Measurements from ENCODE around the gene JMJD8. TPM values are rescaled to one million over a fixed set of nuclear protein-coding genes. Genes with fewer than 3 reads are reported as not detected.

Gene JMJD8
- total RNA-seq, 2 experiments from 2014 or later, result 22.0 to 23.6 TPM

DNA sequence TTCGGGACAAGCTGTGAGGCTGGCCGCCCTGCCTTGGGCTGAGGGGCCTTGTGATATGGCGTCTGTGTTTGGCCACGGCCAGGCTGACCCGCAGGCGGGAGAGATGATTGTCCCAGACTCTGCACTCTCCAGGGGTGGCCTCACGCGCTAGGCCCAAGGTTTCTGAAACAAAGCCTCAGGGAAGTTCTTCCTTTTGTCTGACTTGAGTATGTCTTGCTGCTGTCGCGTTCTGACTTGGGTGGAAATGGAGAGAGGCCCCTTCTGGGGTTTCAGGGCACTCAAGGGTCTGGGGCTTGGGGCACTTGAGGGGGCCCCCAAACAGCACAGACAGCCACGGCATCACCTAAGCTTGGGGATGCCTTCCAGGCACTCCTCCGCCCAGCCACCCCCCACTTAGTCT lies 26.9 kb upstream of the JMJD8 start:
- H3K36me3 Mint-ChIP-seq (ENCODE audit: low read depth), result no peaks in the 10 kb centered on the region
- ATAC-seq (ENCODE audit: poor library complexity), result no peak
- intact Hi-C loops (cut with DNase I, micrococcal nuclease), result loop anchor here (1.0 to 5.0 kb wide), 5 partner anchors 30 to 481 kb away; no protein-coding TSS in a partner anchor

DNA sequence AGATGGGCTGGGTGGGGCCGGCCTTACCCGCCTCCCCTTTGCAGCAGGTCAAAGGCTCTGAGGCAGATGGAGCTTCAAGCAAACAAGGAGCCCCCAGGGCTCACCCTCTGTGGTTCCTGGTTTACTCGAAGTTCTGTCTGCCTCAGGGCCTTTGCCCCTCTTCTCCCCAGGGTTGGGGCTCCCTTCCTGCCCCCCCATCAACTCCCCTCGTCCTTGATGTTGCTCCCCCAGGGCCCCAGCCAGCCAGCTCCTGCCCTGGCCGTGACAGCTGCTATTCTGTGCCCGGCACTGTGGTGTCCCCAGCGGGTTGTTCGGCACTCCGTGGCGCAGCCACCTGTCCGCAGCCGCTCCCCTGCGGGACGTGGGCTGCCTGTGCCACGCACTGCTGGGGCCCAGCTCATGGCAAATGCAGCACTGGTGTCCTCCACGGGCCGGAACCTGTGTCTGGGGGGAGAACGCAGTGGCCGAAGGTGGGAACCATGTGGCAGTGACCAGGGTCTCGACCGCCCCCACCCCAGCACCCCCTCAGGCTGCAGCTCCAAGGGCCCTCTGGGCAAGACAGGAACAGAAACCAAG lies 26.5 kb upstream of the JMJD8 start:
- H3K9me3 Mint-ChIP-seq, result no peaks in the 10 kb centered on the region
- TF ChIP-seq, protein P1, sequence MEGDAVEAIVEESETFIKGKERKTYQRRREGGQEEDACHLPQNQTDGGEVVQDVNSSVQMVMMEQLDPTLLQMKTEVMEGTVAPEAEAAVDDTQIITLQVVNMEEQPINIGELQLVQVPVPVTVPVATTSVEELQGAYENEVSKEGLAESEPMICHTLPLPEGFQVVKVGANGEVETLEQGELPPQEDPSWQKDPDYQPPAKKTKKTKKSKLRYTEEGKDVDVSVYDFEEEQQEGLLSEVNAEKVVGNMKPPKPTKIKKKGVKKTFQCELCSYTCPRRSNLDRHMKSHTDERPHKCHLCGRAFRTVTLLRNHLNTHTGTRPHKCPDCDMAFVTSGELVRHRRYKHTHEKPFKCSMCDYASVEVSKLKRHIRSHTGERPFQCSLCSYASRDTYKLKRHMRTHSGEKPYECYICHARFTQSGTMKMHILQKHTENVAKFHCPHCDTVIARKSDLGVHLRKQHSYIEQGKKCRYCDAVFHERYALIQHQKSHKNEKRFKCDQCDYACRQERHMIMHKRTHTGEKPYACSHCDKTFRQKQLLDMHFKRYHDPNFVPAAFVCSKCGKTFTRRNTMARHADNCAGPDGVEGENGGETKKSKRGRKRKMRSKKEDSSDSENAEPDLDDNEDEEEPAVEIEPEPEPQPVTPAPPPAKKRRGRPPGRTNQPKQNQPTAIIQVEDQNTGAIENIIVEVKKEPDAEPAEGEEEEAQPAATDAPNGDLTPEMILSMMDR (IDR thresholded peaks at IDR 0.05), result no peak

More for the DNA sequence above, 26.9 kb upstream of the JMJD8 start:
- H3K9me3 ChIP-seq (ENCODE audit: control insufficient read depth in 1 of 2, insufficient read depth in 1 of 2, low read length in 2 of 2), result peaks cover 0 to 34% of the 10 kb centered on the region in 2 experiments
- CTCF ChIA-PET, result interaction anchor here (1.3 kb wide), 1 partner anchor 10 kb away, joined by 3 read pairs; the partner anchor contains the start of gene ANTKMT
- no peak overlapping the region for H3K27ac Mint-ChIP-seq
- H3K4me1 Mint-ChIP-seq (ENCODE audit: low read depth), result peaks cover 4% of the 10 kb centered on the region
- POLR2A ChIA-PET, result no interaction called here
- peaks cover 57% of the 10 kb centered on the region in 2 experiments for H3K27me3 ChIP-seq (ENCODE audit: control insufficient read depth in 1 of 2, insufficient read depth in 2 of 2, low read length in 2 of 2)
- H3K4me3 Mint-ChIP-seq, result no peak overlapping the region
- DNase-seq, result no peak
- H3K27me3 Mint-ChIP-seq, result peaks cover 58% of the 10 kb centered on the region
- H3K36me3 ChIP-seq (ENCODE audit: insufficient read depth, low read length), result no peaks in the 10 kb centered on the region
- H3K27ac ChIP-seq (ENCODE audit: low read depth in 1 of 2, low read length in 2 of 2), result no peak overlapping the region
- TF ChIP-seq, protein P1 (IDR thresholded peaks at IDR 0.05), result no peak
- no peaks in the 10 kb centered on the region for H3K9me3 Mint-ChIP-seq
- no peak overlapping the region for H3K4me3 ChIP-seq (ENCODE audit: low read length)
- peaks cover 30% of the 10 kb centered on the region for H3K4me1 ChIP-seq (ENCODE audit: insufficient read depth, low read length)

DNA sequence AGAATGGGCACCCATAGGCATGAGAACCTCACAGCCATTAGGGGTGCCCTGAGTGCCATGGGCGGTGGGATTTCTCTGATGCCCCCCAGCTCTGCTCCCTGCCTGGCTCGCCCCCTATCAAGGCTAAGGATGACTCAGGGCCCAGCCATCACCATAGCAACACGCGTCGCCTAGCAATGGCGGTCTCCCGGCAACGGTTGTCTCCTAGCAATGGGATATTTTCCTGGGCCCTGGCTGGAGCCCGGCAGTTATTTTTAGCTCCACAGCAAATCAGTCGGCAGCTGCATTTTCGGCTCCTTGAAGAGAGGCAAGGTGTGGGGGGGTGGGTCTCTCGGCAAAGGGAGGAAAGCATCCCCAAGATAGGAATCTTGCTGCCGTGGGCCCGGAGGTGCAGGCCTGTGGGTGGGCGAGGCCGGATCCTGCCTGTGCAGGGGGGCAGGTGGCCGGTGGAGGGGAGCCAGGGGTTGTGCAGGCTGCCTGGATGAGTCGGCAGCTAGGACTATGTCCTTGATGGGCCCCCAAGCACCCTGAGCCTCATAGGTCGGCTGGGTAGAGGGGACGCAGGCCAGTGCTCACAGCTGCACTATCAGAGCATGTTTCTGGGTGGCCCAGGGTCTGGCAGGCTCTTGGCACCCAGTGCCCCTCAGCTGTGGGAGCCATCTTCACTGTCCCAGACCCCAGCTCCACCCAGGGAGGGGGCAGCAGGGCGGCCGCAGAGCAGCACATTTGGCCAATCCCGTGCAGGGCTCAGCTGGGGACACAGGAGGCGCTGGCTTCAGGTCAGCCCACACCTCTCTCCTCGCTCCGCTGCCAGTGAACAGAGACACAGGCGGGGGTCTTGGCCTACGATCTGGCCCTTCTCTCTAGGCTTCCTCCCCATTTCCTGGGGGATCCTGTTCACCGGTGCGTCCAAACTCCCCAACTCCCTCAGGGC lies 25.7 kb upstream of the JMJD8 start:
- Histone ChIP-seq H3K4me1 (ENCODE audit: insufficient read depth, low read length) (peaks cover 31% of the 10 kb centered on the region), H3K9me3 (ENCODE audit: control insufficient read depth in 1 of 2, insufficient read depth in 1 of 2, low read length in 2 of 2) (peaks cover 0 to 35% of the 10 kb centered on the region in 2 experiments), H3K27me3 (ENCODE audit: control insufficient read depth in 1 of 2, insufficient read depth in 2 of 2, low read length in 2 of 2) (peaks cover 55 to 59% of the 10 kb centered on the region in 2 experiments), H3K36me3 (ENCODE audit: insufficient read depth, low read length) (no peaks in the 10 kb centered on the region), H3K27ac (ENCODE audit: low read depth in 1 of 2, low read length in 2 of 2) (no peak overlapping the region), H3K4me3 (ENCODE audit: low read length) (no peak overlapping the region)
- ChIA-PET CTCF (interaction anchor here (1.3 kb wide), 1 partner anchor 11 kb away, joined by 3 read pairs; the partner anchor contains the start of gene ANTKMT), POLR2A (interaction anchor here (0.8 kb wide), 1 partner anchor 11 kb away, joined by 3 read pairs; the partner anchor contains the start of gene ANTKMT)
- ATAC-seq (ENCODE audit: poor library complexity), result no peak
- no peak overlapping the region for H3K4me3 Mint-ChIP-seq
- no peak for DNase-seq
- no peak overlapping the region for H3K27ac Mint-ChIP-seq
- H3K9me3 Mint-ChIP-seq, result no peaks in the 10 kb centered on the region
- TF ChIP-seq, protein P1 (IDR thresholded peaks at IDR 0.05), result no peak
- H3K4me1 Mint-ChIP-seq (ENCODE audit: low read depth), result peaks cover 4% of the 10 kb centered on the region
- no peaks in the 10 kb centered on the region for H3K36me3 Mint-ChIP-seq (ENCODE audit: low read depth)
- H3K27me3 Mint-ChIP-seq, result peaks cover 58% of the 10 kb centered on the region
- intact Hi-C loops (cut with DNase I, micrococcal nuclease), result loop anchor here in 1 of 2 experiments (2.0 to 5.0 kb wide), 3 partner anchors 342 to 482 kb away; no protein-coding TSS in a partner anchor

More for the DNA sequence above, 26.5 kb upstream of the JMJD8 start:
- CTCF ChIA-PET, result interaction anchor here (1.3 kb wide), 1 partner anchor 10 kb away, joined by 3 read pairs; the partner anchor contains the start of gene ANTKMT
- no peak overlapping the region for H3K27ac ChIP-seq (ENCODE audit: low read depth in 1 of 2, low read length in 2 of 2)
- H3K27me3 Mint-ChIP-seq, result peaks cover 58% of the 10 kb centered on the region
- H3K27me3 ChIP-seq (ENCODE audit: control insufficient read depth in 1 of 2, insufficient read depth in 2 of 2, low read length in 2 of 2), result peaks cover 53 to 56% of the 10 kb centered on the region in 2 experiments
- peaks cover 4% of the 10 kb centered on the region for H3K4me1 Mint-ChIP-seq (ENCODE audit: low read depth)
- POLR2A ChIA-PET, result no interaction called here
- intact Hi-C loops (cut with DNase I, micrococcal nuclease), result loop anchor here (1.0 to 5.0 kb wide), 5 partner anchors 31 to 482 kb away; no protein-coding TSS in a partner anchor
- H3K36me3 ChIP-seq (ENCODE audit: insufficient read depth, low read length), result no peaks in the 10 kb centered on the region
- H3K4me3 Mint-ChIP-seq, result no peak overlapping the region
- ATAC-seq (ENCODE audit: poor library complexity) (no peak), DNase-seq (no peak)
- no peak overlapping the region for H3K27ac Mint-ChIP-seq
- no peak overlapping the region for H3K4me3 ChIP-seq (ENCODE audit: low read length)
- H3K9me3 ChIP-seq (ENCODE audit: control insufficient read depth in 1 of 2, insufficient read depth in 1 of 2, low read length in 2 of 2), result peaks cover 0 to 33% of the 10 kb centered on the region in 2 experiments
- no peaks in the 10 kb centered on the region for H3K36me3 Mint-ChIP-seq (ENCODE audit: low read depth)
- H3K4me1 ChIP-seq (ENCODE audit: insufficient read depth, low read length), result peaks cover 28% of the 10 kb centered on the region

Measured in CD4-positive, alpha-beta T cell (primary cell).